Heart right ventricle (tissue), 16 donors: Measurements from ENCODE around the gene GOLGA2. TPM values are rescaled to one million over a fixed set of nuclear protein-coding genes. Genes with fewer than 3 reads are reported as not detected.

Experiments used
- ATAC-seq, 8 donors: fragments of 200-7000 bp; cut with Tn5 transposase; one replicate each; pipeline ENCODE4 v1.9.1; 2020; ENCODE audit warnings: mild to moderate bottlenecking in 8 of 8, moderate library complexity in 8 of 8, moderate number of reproducible peaks in 1 of 8
- DNase-seq, 2 donors: peaks; one replicate each; pipeline ENCODE4 v3.0.0-alpha.2; 2020
- H3K27ac ChIP-seq, 10 donors: fragments of 200-600 bp; sonication (generic) in 2 of 10; one replicate each; pipeline versions ENCODE4 v1.5.0 to v1.8.0; 2020 to 2022; ENCODE audit warnings: mild to moderate bottlenecking in 3 of 10
- H3K27me3 ChIP-seq, 7 donors: fragments of 200-600 bp; one replicate each; pipeline ENCODE4 v1.8.0; 2021 to 2022; ENCODE audit warnings: mild to moderate bottlenecking in 2 of 7
- H3K36me3 ChIP-seq, 9 donors: fragments of 200-600 bp; sonication (generic) in 1 of 9; one replicate each; pipeline versions ENCODE4 v1.5.0 to v1.8.0; 2020 to 2022; ENCODE audit warnings: mild to moderate bottlenecking in 2 of 9
- H3K4me1 ChIP-seq, 9 donors: fragments of 200-600 bp; sonication (generic) in 1 of 9; one replicate each; pipeline versions ENCODE4 v1.5.0 to v1.8.0; 2020 to 2022; ENCODE audit warnings: mild to moderate bottlenecking in 4 of 9
- H3K4me3 ChIP-seq, 10 donors: fragments of 200-600 bp; sonication (generic) in 2 of 10; one replicate each; pipeline versions ENCODE4 v1.5.0 to v1.8.0; 2020 to 2022; ENCODE audit warnings: mild to moderate bottlenecking in 7 of 10, moderate library complexity in 2 of 10
- H3K9me3 ChIP-seq, 11 donors: fragments of 200-600 bp in 10 of 11; sonication (generic) in 2 of 11; one replicate each; pipeline versions ENCODE4 v1.5.0 to v1.8.0; 2013 to 2022; ENCODE audit warnings: mild to moderate bottlenecking in 2 of 11, control low read depth in 1 of 11, moderate library complexity in 1 of 11
- WGBS, 2 donors: extraction: QIAGEN DNeasy Blood & Tissue Kit; methylation state at CpG; one replicate each; pipeline ENCODE4 v1.1.7; 2013; ENCODE audit warnings: inconsistent platforms in 1 of 2; 5-methylcytosine and 5-hydroxymethylcytosine counted together
- intact Hi-C, 10 donors: fragments of 100-400 bp; cut with DNase I; formaldehyde crosslinking; loops; one replicate each; pipeline versions ENCODE4 v1.11.1 to v1.14.2; 2022
- polyA plus RNA-seq, 2 donors: library from polyadenylated mRNA; stranded (reverse); fragments of 200-250 nt; gene quantifications; one replicate each; pipeline ENCODE4 v1.2.3, GENCODE V29; 2013
- total RNA-seq, 10 donors: library from RNA; stranded (reverse); fragmentation: NEBNext Ultra II Directional in 3 of 10; extraction: Animal tissue kit (Norgen Biotek cat#: 25700) in 3 of 10; gene quantifications; one replicate each; pipeline versions ENCODE4 v1.2.1 to v1.2.4, GENCODE V29; 2021 to 2023
- TF ChIP-seq, protein P1 (sequence below), 9 donors: fragments of 200-600 bp; sonication (generic) in 2 of 9; IDR thresholded peaks; one replicate each; pipeline versions ENCODE4 v1.5.0 to v1.8.0; 2021 to 2022; ENCODE audit warnings: antibody characterized with exemption in 9 of 9, mild to moderate bottlenecking in 5 of 9, moderate library complexity in 1 of 9
- donor health status: Arrhythmogenic right ventricular cardiomyopathy.
- donor health status: ischemic (EF 13 %, LVEDD 7.1; RV severe dilation, severe dysfunction).
- donor health status: healthy with polysubstance abuse.
- donor health status: DM: no; HTN: yes; CAD: no.
- donor health status: DM: no; HTN: no; CAD: no.
- donor health status: ischemic (EF 25% LVEDD 6.9; RV normal size, moderate dysfunction).
- donor health status: ischemic (EF 25% LVEDD 5.7; RV mildly dilated, moderate dysfunction).
- donor health status: healthy.
- donor health status: DM: yes; HTN: yes; CAD: no.
- donor health status: Ischemic cardiomyopathy.
- donor health status: ischemic (EF 35%, LVEDD 5.7; RV mildly dilated, moderate dysfunction).
- donor health status: nonischemic (EF 11% LVEDD 7.7; RV severe dilation, severe dysfunction).
- donor health status: DM: yes; HTN: yes; CAD: no.
- donor health status: PGD.
- donor health status: ischemic (EF 29% LVEDD 5.4; RV normal size, mild dysfunction).
- donor health status: nonischemic (EF 23%, LVEDD 6.1; RV moderate dilation, normal function).

Gene GOLGA2
- total and polyA plus RNA-seq, 12 donors = 78.0 to 101 (median 89.1) TPM

- Histone ChIP-seq H3K4me3 (no peak overlapping the region), H3K9me3 (no peaks in the 10 kb centered on the region), H3K36me3 (peaks cover 4 to 76% (median 58%) of the 10 kb centered on the region in 9 donors), H3K4me1 (no peaks in the 10 kb centered on the region), H3K27me3 (peaks cover 0 to 4% (median 0%) of the 10 kb centered on the region in 7 donors), H3K27ac (no peak overlapping the region)
- DNase-seq (no peak), ATAC-seq (no peak)
- TF ChIP-seq, protein P1, sequence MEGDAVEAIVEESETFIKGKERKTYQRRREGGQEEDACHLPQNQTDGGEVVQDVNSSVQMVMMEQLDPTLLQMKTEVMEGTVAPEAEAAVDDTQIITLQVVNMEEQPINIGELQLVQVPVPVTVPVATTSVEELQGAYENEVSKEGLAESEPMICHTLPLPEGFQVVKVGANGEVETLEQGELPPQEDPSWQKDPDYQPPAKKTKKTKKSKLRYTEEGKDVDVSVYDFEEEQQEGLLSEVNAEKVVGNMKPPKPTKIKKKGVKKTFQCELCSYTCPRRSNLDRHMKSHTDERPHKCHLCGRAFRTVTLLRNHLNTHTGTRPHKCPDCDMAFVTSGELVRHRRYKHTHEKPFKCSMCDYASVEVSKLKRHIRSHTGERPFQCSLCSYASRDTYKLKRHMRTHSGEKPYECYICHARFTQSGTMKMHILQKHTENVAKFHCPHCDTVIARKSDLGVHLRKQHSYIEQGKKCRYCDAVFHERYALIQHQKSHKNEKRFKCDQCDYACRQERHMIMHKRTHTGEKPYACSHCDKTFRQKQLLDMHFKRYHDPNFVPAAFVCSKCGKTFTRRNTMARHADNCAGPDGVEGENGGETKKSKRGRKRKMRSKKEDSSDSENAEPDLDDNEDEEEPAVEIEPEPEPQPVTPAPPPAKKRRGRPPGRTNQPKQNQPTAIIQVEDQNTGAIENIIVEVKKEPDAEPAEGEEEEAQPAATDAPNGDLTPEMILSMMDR (IDR thresholded peaks at IDR 0.05) = no peak
- intact Hi-C loops = no loop called here
- WGBS, 2 donors = 90 to 92% methylated on average over 11 of the region's 11 CpGs
These were observed 17.9 kb downstream of the GOLGA2 start for GRCh38 chr9:128257907-128258306.

- ATAC-seq = no peak
- H3K27ac ChIP-seq = no peak overlapping the region
- peaks cover 0 to 7% (median 0%) of the 10 kb centered on the region in 7 donors for H3K27me3 ChIP-seq
- WGBS, 2 donors = 77 to 85% methylated on average over 23 of the region's 23 CpGs
- H3K4me3 ChIP-seq = no peak overlapping the region
- H3K9me3 ChIP-seq = no peaks in the 10 kb centered on the region
- no peaks in the 10 kb centered on the region for H3K4me1 ChIP-seq
- intact Hi-C loops = no loop called here
- peaks cover 4 to 69% (median 52%) of the 10 kb centered on the region in 9 donors for H3K36me3 ChIP-seq
- DNase-seq = no peak
- TF ChIP-seq, protein P1 (IDR thresholded peaks at IDR 0.05) = no peak
These were observed 18.6 kb downstream of the GOLGA2 start for GRCh38 chr9:128257086-128257825.

- Histone ChIP-seq H3K27me3 (peaks cover 0 to 27% (median 8%) of the 10 kb centered on the region in 7 donors), H3K4me1 (peaks cover 2 to 20% (median 11%) of the 10 kb centered on the region in 9 donors), H3K9me3 (no peaks in the 10 kb centered on the region), H3K4me3 (no peak overlapping the region), H3K27ac (no peak overlapping the region), H3K36me3 (peaks cover 3 to 48% (median 31%) of the 10 kb centered on the region in 9 donors)
- WGBS, 2 donors = 59 to 64% methylated on average over 18 of the region's 18 CpGs
- DNase-seq = peak; percentile 49 to 69
- peak; percentile 42 to 69 (median 61) for ATAC-seq
- TF ChIP-seq, protein P1 (IDR thresholded peaks at IDR 0.05) = peak; percentile 68 to 88 (median 84)
- intact Hi-C loops = no loop called here
These were observed 20.7 kb downstream of the GOLGA2 start for GRCh38 chr9:128254855-128255759.

- 93% methylated on average over 19 to 20 of the region's 20 CpGs for WGBS, 2 donors
- Histone ChIP-seq H3K9me3 (no peaks in the 10 kb centered on the region), H3K27ac (no peak overlapping the region), H3K4me1 (peaks cover 2 to 20% (median 13%) of the 10 kb centered on the region in 9 donors), H3K4me3 (no peak overlapping the region), H3K36me3 (peaks cover 0 to 40% (median 24%) of the 10 kb centered on the region in 9 donors), H3K27me3 (peaks cover 0 to 31% (median 8%) of the 10 kb centered on the region in 7 donors)
- TF ChIP-seq, protein P1 (IDR thresholded peaks at IDR 0.05) = no peak
- ATAC-seq (no peak), DNase-seq (no peak)
- intact Hi-C loops = no loop called here
These were observed 21.4 kb downstream of the GOLGA2 start for GRCh38 chr9:128254362-128254761.
